HG03135 (cell line): ENCODE measurements around the gene CCDC8.
"Not testable (repeated sequence)": the region's sequence is repeated elsewhere in the genome, so short reads cannot be mapped to it uniquely, and the experiment has no call there.

Experiments used
- ATAC-seq: cut with Tn5 transposase; IDR thresholded peaks from one replicate; pipeline ENCODE4 v1.9.1; 2021; ENCODE audit warnings: mild to moderate bottlenecking, moderate library complexity; ENCODE audit not compliant: unreplicated experiment

CCDC8 gene

GRCh38 chr19:46428239-46429135 lies 15.1 kb upstream of the CCDC8 start, which contains the start of gene PNMA8C:
TSS of gene PNMA8C (minus strand) at chr19:46428936. CDS start at chr19:46428359, 577 bp downstream.
- ATAC-seq: no peak

DNA sequence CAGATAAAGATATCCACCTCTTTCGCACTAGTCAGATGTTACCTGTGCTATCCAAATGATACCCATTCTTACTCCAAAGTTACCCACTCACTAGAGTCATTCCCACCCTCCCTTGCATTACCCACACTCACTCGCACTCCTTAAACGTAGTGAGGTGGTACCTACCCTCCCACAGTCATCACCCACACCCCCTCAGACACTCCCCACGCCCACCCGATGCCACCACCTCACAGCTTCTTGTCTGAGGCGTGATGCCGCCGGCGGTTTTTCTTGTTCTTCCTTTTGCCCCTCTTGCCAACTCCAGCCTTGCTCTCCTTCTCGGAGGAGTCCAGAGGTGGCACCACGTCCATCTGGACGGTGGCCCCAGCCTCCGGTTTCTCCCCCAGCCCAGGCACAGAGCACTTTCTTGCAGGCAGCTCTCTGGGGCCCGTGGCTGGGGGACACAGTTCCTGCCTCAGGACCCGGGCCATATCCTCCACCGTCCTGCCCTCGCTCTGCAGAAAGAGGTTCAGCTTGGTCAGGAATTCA lies 14.2 kb upstream of the CCDC8 start:
- no peak for ATAC-seq

DNA sequence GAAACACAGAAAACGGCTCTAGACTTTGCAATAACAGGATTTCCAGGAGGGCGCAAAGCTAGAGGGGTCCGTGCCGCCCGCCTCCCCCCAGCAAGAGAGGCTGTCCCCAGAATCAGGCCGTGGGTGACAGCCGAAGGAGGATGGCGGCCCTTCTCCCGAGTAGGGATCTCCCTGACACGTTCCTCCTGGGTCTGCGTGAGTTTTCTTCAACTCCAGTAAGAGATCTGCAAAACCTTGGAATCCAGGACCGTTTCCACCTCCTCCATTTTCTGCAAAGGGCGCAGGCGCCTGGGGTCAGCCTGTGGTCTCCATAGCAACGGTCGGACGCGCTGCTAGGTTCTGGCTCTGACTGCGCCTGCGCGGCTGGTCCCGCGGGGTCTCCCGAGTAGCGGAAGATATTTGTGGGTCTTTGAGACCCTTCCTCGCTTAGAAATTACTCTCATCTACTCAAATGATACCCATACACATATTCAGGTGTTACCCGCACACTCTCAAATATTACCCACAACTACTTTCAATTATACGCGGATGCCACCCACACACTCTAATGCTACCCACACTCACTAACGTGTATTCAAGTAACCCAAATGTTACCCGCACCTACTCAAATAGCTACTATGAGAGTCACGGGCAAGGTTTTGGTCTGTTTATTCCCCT lies 13.3 kb upstream of the CCDC8 start:
- no peak for ATAC-seq

DNA sequence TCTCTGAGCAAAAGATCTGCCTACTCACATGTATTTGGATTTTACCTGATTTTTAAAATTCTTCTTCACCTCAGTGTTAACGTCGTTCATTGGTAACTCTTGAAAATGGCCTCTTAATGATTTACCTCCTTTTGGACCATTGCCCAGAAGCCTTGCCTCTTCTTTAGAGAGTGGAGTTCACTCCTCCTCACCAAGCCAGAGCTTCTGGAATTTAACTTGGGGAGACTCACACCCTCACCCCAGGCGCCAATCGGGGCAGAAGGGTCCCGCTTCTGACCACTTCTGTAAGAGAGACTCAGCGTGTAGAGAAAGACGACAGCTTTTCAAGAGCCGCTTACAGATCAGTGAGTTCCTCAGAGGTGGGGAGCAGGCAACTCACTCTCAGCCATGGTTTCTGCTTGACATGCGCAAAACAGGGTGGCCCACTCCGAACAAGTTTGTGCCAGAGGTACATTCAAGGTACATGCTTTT lies 12.7 kb upstream of the CCDC8 start:
- no peak for ATAC-seq

DNA sequence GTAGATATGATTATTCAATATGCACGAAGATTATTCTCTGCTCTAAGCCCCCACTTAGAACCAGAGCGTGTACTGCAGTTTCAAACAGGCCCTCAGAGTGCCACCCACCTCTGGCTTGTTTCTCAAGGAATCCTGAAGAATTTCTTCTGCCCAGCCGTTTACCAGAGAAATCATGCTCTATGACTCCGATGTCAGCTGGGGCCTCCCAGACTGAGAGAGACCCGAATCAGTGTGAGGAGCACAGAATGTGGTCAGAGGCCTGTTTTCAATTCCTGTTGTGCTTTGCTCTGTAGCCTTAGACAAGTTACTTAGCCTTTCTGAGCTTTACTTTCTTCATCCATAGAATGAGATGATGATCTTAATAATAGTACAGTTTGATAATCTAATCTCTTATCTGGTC lies 9.8 kb upstream of the CCDC8 start:
- no peak for ATAC-seq

DNA sequence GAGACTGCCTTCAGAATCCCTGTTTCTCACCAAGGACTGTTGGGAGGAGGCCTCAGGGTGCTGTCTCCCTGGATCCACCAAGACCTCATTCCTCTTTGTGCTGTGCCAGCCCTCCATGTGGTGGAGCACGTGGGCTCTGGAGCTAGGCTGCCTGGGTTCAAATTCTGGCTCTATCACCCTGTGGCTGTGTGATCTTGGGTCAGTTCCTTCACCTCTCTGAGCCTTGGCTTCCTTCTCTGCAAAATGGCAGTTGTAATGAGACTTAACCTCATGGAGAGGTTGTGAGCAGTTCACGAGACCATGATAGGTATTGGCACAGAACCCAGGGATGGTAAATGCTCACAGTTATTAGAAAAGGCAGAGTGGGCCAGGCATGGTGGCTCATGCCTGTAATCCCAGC lies 9.0 kb upstream of the CCDC8 start:
- no peak for ATAC-seq

DNA sequence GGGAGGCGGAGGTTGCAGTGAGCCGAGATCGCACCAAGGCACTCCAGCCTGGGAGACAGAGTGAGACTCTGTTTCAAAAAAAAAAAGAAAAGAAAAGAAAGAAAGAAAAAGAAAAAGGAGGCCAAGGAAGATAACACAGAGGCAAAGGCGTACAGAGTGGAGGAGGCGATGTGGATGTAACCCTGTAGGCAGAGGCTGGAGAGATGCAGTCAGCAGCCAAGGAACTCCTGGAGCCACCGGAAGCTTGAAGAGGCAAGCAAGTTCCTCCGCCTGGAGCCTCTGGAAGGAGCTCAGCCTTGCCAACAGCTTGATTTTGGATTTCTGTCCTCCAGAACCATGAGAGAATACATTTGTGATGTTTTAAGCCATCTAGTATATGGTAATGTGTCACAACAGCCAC lies 6.7 kb upstream of the CCDC8 start:
- no peak for ATAC-seq

- not testable (repeated sequence) for ATAC-seq
Observed at GRCh38 chr19:46415804-46416709, 2.7 kb upstream of the CCDC8 start.

GRCh38 chr19:46414899-46415298 lies 1.5 kb upstream of the CCDC8 start:
- ATAC-seq: not testable (repeated sequence)

- no peak for ATAC-seq
Observed at GRCh38 chr19:46412650-46413261, 608 bp downstream of the CCDC8 start.

- no peak for ATAC-seq
Observed at GRCh38 chr19:46411925-46412649, 1.3 kb downstream of the CCDC8 start.

GRCh38 chr19:46411088-46411924 lies 2.1 kb downstream of the CCDC8 start:
- ATAC-seq: no peak

DNA sequence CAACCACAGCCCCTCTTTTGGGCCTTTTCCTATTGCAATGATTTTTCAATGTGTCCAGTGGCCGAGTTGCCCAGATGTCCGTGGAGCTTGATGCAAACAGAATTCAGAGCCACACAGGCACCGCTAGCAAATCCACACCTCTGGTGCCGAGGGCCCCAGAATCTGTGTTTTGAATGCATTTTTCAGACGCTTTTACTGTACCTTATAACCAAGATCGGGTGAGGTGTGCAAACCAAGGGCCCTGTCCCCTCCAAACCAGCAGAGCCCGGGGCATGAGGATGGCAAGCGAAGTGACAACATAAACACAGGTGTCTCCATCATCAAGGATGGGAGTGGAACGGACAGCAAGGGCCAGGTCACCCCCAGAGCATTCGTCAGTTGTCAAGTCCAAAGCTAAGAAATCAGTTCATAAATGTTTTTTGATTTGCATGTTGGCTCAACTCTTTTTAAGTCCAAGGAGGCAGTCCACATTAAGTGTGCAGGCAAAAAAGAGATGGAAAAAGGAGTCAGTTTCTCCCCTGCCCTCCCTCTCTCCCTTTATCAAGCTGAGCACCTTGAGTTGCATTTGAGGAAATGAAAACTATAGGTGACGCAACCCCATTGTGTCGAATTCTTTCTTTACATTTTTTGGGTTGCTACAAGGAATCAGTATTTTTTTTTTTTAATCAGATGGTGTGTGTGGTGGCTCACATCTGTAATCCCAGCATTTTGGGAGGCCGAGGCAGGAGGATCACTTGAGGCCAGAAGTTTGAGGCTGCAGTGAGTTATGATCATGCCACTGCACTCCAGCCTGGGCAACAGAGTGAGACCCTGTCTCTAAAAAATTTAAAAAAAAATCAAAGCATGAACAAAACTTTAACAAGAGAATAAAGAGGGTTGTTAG lies 2.9 kb downstream of the CCDC8 start:
- no peak for ATAC-seq

DNA sequence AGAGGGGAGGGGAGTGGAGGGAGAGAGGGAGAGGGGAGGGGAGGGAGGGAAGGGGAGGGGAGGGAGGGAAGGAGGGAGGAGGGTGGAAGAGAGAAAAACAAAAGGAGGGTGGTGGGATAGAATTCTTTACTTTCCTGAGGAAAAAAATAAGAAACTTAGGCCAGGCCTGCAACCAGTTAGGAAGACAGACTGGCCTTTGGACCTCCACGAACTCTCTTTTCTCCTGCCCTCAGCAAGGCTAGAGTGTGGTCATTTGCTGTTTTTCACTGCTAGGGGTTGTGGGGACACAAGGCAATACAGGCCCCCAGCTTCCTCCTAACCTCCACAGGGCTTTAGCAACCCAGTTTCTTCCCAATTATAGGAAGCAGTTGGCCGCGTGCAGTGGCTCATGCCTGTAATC lies 4.2 kb downstream of the CCDC8 start:
- ATAC-seq: no peak

- ATAC-seq: no peak
Observed at GRCh38 chr19:46408664-46409039, 4.7 kb downstream of the CCDC8 start.

DNA sequence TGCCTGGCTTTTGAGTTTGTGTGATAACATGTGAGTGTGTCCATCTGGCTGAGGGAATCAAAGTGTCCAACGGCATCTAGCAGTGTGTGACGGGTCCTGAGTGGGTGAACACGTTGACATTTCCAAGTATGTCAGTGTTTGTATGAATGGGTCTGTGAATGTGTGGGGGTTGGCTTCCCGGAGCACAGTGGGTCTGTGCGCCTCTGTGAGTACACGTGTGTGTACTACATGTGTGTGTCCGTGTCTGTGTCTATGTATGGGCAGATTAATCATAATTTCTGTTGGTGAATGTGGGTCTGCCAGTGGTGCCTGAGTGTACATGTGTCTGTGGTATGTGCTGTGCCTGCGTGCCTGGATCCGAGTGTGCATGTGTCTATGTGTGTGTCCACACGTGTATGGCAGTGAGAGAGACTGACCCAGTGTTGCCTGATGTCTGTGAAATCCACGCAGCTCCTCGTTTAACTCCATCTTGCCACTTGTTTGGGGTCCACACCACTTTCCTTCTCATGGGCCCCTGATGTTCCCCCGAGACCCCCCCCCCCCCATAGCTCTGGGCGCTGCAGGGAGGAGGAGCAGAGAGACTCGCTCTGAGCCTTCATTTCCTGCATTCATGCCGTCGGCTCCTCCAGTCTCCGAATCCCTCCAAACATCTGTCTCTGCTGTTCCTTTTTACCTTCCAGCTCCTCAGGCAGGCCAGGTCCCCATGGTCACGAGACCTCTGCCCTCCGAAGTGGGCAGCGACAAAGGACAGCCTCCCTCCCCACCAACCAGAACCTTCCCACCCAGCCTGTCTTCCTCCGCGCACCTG lies 5.3 kb downstream of the CCDC8 start:
- no peak for ATAC-seq

- ATAC-seq: no peak
Observed at GRCh38 chr19:46406976-46407375, 6.4 kb downstream of the CCDC8 start.
